Activated CD4-positive, alpha-beta T cell treated with anti-CD3 and anti-CD28 coated beads, Interleukin-2, Interleukin-6, amounts not matched to agents 100 ng/mL and 50 ng/mL, durations not matched to agents 16 hours and 8 hours (primary cell): ENCODE measurements around the gene TIAM1.
A peak's percentile ranks its signal among the peaks of the same experiment; 100 is the strongest.

Experiments
- DNase-seq: peaks from one replicate; pipeline ENCODE4 v3.0.0-alpha.2; 2020

The TIAM1 gene

GRCh38 chr21:31326522-31327242, 17.4 kb downstream of the TIAM1 start:
- DNase-seq = peak; percentile 76

DNA sequence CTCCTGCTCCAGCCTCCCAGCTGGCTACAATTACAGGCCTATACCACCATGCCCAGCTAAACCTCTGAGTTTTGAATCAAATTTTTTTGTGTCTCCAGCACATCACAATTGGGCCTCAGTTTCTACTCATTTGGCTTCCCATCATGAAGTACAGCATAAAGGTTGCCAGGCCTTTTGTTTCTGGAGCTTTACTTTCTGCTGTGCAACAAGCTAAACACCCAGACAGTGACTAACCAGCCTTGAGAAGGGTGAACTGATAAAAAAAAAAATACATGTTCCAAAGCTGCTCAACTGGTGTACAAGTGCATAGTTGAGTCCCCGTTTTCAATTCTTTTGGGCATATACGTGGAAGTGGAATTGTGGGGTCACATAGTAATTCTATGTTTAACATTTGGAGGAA, 25.1 kb downstream of the TIAM1 start:
- no peak for DNase-seq

DNA sequence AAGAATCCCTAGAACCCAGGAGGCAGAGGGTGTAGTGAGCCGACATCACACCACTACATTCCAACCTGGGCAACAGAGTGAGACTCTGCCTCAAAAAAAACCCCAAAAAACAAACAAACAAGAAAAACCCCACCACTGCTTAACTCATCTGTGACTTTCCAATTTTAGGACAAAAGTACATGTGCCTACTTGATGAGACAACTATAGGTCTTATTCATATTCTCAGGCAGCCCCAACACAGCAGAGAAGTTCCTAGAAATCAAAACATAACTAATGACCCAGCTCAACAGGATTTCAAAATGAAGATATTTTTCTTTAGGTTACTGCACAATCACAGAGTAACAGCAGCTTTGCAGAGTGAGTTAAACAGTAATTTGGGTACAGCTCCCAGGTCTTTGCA, 26.4 kb downstream of the TIAM1 start:
- no peak for DNase-seq

- DNase-seq = no peak
These were observed 27.4 kb downstream of the TIAM1 start for GRCh38 chr21:31316488-31317169.

- no peak for DNase-seq
These were observed 28.0 kb downstream of the TIAM1 start for GRCh38 chr21:31316072-31316471.

GRCh38 chr21:31310750-31311149, 33.3 kb downstream of the TIAM1 start:
- DNase-seq = no peak

DNA sequence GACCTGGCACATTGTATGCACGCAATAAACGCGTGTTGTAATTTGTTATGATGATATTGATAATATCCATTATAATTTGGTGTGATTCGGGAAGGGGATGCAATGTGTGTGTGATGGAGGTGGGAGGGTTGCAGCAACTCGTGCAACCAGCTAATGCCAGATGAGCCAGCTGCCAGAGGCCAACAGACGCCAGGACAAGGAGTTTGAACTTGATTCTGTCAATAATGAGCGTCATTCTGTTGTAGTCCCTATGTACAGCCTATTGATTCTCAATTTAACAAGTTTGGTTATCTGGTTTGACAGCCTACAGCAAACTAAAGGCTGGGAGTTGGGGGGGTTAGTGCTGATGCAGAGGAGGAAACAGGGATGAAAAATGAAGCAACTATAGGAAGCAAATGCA, 35.5 kb downstream of the TIAM1 start:
- DNase-seq = no peak

- no peak for DNase-seq
These were observed 38.2 kb downstream of the TIAM1 start for GRCh38 chr21:31305888-31306287.

DNA sequence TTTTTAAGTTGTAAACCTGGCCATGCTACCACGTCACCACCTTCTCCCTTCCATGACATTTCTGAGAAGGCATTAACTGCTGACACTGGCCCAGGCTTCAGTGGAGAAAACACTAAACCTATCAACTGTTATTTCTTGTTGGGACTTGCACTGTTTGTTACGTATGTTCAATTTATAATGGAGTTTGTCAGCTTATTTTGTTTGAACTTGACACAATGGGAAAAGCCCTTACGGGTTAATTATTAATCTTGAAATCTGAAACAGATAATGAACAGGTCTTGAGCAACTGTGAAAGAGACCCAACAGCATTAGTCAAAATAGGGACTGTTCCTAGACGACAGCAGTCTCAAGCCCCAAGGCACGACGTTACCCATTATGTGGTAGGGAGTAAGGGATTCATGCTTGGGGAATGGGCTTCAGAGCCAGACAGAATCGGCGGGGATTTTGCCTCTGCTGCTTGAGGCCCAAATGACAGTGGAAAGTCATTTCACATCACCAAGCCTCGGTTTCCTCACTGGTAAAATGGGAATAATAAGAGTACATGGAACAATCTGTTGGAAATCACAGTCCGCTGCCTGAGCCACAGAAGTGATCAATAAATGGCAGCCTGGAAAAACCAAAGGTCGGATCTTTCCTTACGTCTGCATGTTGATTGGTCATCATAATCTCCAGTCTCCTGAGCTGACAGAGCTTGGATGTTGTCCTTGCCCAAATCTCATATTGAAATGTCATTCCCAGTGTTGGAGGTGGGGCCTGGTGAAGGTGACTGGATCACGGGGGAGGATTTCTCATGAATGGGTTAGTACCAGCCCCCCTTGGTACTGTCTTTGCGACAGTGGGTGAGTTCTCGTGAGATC, 44.5 kb downstream of the TIAM1 start:
- DNase-seq = no peak

DNA sequence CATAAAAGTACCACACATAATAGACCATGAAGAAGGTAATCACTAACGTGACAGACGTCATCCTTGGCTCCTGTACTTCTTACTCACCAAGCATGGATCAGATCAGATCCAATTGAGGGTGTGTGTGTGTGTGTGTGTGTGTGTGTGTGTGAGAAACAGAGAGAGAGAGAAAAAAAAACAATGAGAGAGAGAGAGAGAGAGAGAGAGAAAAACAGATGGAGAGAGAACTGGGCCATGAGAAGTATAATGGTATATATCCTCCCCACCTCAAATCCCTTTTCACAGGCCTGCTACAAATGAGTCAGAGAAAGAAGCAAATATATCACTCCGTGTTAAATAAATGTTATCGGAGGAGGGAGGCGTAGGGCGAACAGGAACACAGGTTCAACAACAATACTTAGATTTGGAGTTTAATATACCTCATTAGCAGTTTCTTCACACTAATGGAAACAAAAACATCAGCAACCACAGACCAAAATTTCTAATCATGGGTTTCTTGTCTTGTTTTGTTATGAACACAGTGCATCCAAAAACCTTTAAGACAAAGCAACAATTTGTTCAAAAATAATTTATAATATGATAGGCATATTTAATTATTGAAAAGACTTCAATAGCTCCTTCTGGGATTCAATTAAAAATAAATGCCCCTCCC, 45.3 kb downstream of the TIAM1 start:
- DNase-seq = peak; percentile 1

- no peak for DNase-seq
These were observed 46.3 kb downstream of the TIAM1 start for GRCh38 chr21:31297806-31298205.

DNA sequence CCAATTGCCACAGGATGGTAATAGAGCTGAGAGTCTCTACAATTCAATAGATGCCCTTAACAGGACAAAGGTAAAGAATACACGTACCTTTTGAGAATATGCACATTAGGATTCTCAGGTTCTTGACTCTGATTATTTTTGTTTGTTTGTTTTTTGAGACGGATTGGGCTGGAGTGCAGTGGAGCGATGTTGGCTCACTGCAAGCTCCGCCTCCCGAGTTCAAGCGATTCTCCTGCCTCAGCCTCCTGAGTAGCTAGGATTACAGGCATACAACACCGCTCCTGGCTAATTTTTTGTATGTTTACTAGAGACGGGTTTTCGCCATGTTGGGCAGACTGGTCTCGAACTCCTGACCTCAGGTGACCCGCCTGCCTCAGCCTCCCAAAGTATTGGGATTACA, 48.4 kb downstream of the TIAM1 start:
- DNase-seq = no peak

- no peak for DNase-seq
These were observed 49.4 kb downstream of the TIAM1 start for GRCh38 chr21:31294691-31295090.

DNA sequence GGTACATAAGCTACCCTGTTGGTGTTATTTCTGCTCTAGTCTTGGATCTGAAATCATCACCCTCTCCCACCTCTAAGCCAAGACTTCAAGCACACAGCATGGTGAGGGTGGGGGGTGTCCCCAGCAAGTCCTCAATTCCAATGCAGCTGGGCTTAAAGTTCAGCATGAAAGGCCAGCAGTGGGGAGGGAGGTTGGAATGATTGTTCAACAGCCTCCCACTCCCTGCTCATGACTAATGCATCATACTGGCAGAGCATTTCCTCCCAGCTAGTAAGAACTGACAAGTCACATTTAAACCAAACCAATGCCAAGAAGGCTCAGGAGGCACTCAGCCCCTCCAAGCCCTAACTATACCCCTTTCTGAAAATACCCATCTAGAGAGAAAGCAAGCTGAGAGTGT, 50.1 kb downstream of the TIAM1 start:
- DNase-seq = peak; percentile 30

DNA sequence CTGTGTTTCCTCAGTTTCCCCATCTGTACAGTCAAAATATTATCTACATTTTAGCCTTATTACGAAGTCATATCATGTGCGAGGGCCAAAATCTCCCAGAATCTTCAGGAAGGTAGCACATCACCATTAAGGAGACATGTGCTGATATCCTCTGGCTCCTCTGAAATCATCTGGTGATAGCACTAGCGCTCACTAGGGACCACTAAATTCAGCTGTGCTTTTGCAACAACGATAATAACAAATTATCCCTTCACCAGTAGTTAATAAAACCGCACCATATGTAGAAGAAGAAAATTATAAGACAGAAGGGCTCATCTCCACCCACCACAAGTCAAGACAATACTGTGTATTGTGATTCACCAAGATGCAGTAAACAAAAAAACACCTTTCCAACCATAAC, 53.3 kb downstream of the TIAM1 start:
- no peak for DNase-seq

- no peak for DNase-seq
These were observed 54.4 kb downstream of the TIAM1 start for GRCh38 chr21:31289702-31290101.

DNA sequence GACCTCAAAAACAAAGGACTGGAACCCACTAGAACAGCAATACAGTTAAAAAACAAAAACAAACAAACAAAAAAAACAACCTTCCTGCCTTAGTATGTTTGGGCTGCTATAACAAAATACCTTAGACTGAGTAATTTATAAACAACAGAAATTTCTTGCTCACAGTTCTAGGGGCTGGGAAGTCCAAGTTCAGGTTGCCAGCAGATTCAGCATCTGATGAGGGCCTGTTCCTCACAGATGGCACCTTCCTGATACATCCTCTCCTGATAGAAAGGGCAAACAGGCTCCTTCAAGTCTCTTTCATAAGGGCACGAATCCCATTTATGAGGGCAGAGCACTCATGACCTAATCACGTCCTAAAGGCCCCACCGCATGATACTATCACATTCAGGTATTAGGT, 55.9 kb downstream of the TIAM1 start:
- DNase-seq = no peak

DNA sequence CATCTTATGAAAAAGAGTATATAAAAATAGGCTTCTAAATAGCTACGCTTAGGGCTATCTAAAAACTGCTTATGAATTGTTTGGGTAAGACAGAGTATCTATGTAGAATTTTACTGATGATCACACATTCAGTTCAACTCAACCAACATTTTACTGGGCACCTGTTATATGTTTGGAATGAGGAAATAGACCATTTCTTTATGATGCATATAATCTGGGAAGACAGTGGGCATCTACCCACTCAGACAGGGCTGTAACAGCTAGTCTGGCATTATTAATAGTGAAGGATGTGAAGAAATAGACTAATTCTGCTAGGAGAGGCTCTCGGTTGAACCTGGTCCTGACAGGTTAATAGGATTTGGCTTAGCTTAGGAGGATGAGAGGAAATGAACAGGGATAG, 56.9 kb downstream of the TIAM1 start:
- DNase-seq = no peak

GRCh38 chr21:31286621-31287020, 57.4 kb downstream of the TIAM1 start:
- DNase-seq = no peak

DNA sequence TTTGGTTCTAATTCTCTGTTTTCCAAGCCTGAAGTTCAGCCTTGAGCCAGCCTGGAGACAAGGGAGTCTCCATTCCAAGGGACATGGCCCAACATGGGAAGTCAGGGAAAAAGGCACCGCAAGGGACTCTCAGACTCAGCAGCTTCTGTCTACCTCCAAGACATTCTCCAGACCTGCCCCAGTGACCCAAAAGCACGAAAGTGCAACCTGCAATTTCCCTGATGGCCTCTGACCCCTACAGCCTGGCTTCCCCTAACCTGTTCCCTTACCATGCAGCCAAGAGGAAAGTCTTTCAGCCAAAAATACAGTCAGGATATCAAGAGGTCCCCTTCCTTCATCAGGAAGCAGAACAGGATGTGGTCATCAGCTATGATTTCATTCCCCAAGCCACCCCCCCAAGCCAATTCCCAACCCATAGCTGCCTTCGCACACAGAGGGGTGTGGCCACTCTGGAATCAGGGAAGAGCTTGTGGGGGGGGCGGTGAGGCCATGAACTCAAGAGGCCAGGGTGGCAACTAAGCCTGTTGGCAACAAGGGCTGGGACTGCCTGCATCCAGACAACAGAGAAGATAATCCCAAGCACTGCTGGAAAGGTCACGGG, 59.2 kb downstream of the TIAM1 start:
- DNase-seq = no peak

GRCh38 chr21:31283025-31283424, 61.0 kb downstream of the TIAM1 start:
- no peak for DNase-seq

GRCh38 chr21:31282095-31282709, 61.9 kb downstream of the TIAM1 start:
- DNase-seq = no peak
